ENCODE data around the gene CTNNBL1. TPM values are rescaled to one million over a fixed set of nuclear protein-coding genes. Genes with fewer than 3 reads are reported as not detected.

CTNNBL1 gene
- total RNA-seq, 2 experiments from 2014 or later, result 31.1 to 33.4 TPM

DNA sequence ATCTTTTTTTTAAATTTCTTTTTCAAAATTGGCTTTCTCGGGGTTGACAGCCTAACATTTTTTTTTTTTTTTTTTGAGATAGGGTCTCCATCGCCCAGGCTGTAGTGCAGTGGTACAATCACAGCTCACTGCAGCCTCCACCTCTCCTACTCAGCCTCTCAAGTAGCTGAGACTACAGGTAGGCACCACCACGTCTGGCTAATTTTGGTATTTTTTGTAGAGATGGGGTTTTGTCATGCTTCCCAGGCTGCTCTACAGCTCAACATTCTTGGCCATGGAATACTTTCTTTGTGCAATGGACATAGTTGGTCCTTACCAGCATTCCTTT lies 6.4 kb upstream of the CTNNBL1 start:
- Histone ChIP-seq H3K27me3 (ENCODE audit: control insufficient read depth in 1 of 2, insufficient read depth in 2 of 2, low read length in 2 of 2) (peaks cover 10 to 16% of the 10 kb centered on the region in 2 experiments), H3K27ac (ENCODE audit: low read depth in 1 of 2, low read length in 2 of 2) (no peak overlapping the region), H3K4me3 (ENCODE audit: low read length) (no peak overlapping the region), H3K4me1 (ENCODE audit: insufficient read depth, low read length) (no peaks in the 10 kb centered on the region), H3K9me3 (ENCODE audit: control insufficient read depth in 1 of 2, insufficient read depth in 1 of 2, low read length in 2 of 2) (no peaks in the 10 kb centered on the region), H3K36me3 (ENCODE audit: insufficient read depth, low read length) (no peaks in the 10 kb centered on the region)
- intact Hi-C loops (cut with DNase I, micrococcal nuclease), result no loop called here
- TF ChIP-seq, protein P1, sequence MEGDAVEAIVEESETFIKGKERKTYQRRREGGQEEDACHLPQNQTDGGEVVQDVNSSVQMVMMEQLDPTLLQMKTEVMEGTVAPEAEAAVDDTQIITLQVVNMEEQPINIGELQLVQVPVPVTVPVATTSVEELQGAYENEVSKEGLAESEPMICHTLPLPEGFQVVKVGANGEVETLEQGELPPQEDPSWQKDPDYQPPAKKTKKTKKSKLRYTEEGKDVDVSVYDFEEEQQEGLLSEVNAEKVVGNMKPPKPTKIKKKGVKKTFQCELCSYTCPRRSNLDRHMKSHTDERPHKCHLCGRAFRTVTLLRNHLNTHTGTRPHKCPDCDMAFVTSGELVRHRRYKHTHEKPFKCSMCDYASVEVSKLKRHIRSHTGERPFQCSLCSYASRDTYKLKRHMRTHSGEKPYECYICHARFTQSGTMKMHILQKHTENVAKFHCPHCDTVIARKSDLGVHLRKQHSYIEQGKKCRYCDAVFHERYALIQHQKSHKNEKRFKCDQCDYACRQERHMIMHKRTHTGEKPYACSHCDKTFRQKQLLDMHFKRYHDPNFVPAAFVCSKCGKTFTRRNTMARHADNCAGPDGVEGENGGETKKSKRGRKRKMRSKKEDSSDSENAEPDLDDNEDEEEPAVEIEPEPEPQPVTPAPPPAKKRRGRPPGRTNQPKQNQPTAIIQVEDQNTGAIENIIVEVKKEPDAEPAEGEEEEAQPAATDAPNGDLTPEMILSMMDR (IDR thresholded peaks at IDR 0.05), result no peak
- no peaks in the 10 kb centered on the region for H3K9me3 Mint-ChIP-seq
- H3K27me3 Mint-ChIP-seq, result peaks cover 27% of the 10 kb centered on the region
- H3K4me1 Mint-ChIP-seq (ENCODE audit: low read depth), result no peaks in the 10 kb centered on the region
- no peaks in the 10 kb centered on the region for H3K36me3 Mint-ChIP-seq (ENCODE audit: low read depth)
- DNase-seq (no peak), ATAC-seq (ENCODE audit: poor library complexity) (no peak)
- ChIA-PET POLR2A (no interaction called here), CTCF (no interaction called here)
- H3K27ac Mint-ChIP-seq, result no peak overlapping the region
- H3K4me3 Mint-ChIP-seq, result no peak overlapping the region

DNA sequence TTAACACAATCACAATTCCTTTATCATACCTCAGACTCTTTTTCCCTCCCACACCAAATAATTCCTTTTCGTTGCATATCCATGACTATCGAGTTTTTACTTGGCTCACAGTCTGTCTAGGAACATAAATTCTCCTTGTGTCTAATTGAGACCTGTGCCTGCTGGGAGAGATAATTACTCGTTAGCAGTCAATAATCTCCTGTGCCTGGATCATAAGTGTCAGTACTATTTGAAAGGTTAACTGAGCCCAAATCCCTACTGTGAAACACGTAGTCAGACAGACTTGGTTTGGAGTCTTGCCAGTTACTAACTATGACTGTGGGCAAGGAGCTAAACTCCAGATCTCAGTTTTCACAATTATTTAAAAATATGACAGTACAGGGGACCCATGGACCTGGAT lies 5.7 kb upstream of the CTNNBL1 start:
- Histone ChIP-seq H3K27me3 (ENCODE audit: control insufficient read depth in 1 of 2, insufficient read depth in 2 of 2, low read length in 2 of 2) (peaks cover 9 to 16% of the 10 kb centered on the region in 2 experiments), H3K4me1 (ENCODE audit: insufficient read depth, low read length) (no peaks in the 10 kb centered on the region), H3K9me3 (ENCODE audit: control insufficient read depth in 1 of 2, insufficient read depth in 1 of 2, low read length in 2 of 2) (no peaks in the 10 kb centered on the region), H3K4me3 (ENCODE audit: low read length) (no peak overlapping the region), H3K27ac (ENCODE audit: low read depth in 1 of 2, low read length in 2 of 2) (no peak overlapping the region), H3K36me3 (ENCODE audit: insufficient read depth, low read length) (no peaks in the 10 kb centered on the region)
- TF ChIP-seq, protein P1 (IDR thresholded peaks at IDR 0.05), result no peak
- no peaks in the 10 kb centered on the region for H3K9me3 Mint-ChIP-seq
- no peak overlapping the region for H3K27ac Mint-ChIP-seq
- no peak overlapping the region for H3K4me3 Mint-ChIP-seq
- H3K36me3 Mint-ChIP-seq (ENCODE audit: low read depth), result no peaks in the 10 kb centered on the region
- intact Hi-C loops (cut with DNase I, micrococcal nuclease), result no loop called here
- H3K4me1 Mint-ChIP-seq (ENCODE audit: low read depth), result peaks cover 3% of the 10 kb centered on the region
- POLR2A ChIA-PET, result no interaction called here
- CTCF ChIA-PET, result no interaction called here
- H3K27me3 Mint-ChIP-seq, result peaks cover 26% of the 10 kb centered on the region
- no peak for DNase-seq
- ATAC-seq (ENCODE audit: poor library complexity), result no peak

DNA sequence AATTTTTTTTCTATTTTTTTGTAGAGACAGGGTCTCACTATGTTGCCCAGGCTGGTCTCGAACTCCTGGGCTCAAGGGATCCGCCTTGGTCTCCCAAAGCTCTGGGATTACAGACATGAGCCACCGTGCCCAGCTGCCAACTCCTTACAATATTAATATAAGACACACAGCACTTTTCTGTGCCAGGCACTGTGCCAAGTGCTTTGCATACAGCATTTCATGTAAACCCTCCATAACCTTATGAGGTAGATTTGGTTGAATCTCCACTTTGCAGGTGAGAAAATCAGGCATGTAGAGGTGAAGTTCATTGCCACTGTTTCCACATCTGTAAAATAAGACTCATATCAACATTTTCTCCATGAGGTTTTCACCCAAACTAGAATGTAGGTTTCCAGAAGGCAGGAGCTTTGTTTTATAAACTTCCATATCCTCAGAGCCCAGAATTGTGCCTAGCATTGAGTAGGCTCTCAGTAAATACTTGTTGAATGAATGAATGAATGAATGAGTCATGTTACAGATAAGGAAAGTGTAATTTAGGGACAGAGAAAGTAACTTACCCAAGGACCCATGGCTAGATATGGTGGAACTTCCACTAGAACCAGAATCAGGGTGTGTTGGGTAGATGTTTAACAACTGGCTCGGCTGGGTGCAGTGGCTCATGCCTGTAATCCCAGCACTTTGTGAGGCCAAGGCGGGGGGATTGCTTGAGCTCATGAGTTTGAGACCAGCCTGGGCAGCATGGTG lies 3.0 kb upstream of the CTNNBL1 start:
- DNase-seq (no peak), ATAC-seq (ENCODE audit: poor library complexity) (no peak)
- Histone ChIP-seq H3K27ac (ENCODE audit: low read depth in 1 of 2, low read length in 2 of 2) (no peak overlapping the region), H3K9me3 (ENCODE audit: control insufficient read depth in 1 of 2, insufficient read depth in 1 of 2, low read length in 2 of 2) (no peaks in the 10 kb centered on the region), H3K4me1 (ENCODE audit: insufficient read depth, low read length) (peaks cover 15% of the 10 kb centered on the region), H3K4me3 (ENCODE audit: low read length) (no peak overlapping the region), H3K27me3 (ENCODE audit: control insufficient read depth in 1 of 2, insufficient read depth in 2 of 2, low read length in 2 of 2) (peaks cover 9 to 16% of the 10 kb centered on the region in 2 experiments), H3K36me3 (ENCODE audit: insufficient read depth, low read length) (no peaks in the 10 kb centered on the region)
- Mint-ChIP-seq H3K27ac (no peak overlapping the region), H3K36me3 (ENCODE audit: low read depth) (peaks cover 14% of the 10 kb centered on the region), H3K9me3 (no peaks in the 10 kb centered on the region), H3K27me3 (peaks cover 18% of the 10 kb centered on the region), H3K4me1 (ENCODE audit: low read depth) (peaks cover 29% of the 10 kb centered on the region), H3K4me3 (no peak overlapping the region)
- TF ChIP-seq, protein P1 (IDR thresholded peaks at IDR 0.05), result no peak
- ChIA-PET CTCF (interaction anchor here (0.7 kb wide), 1 partner anchor 1023 kb away, joined by 3 read pairs; no protein-coding TSS in a partner anchor), POLR2A (no interaction called here)
- intact Hi-C loops (cut with DNase I, micrococcal nuclease), result loop anchor here in 1 of 2 experiments (5.0 to 10.0 kb wide), 5 partner anchors 403 to 1626 kb away; partner anchors contain the start of genes MANBAL, MROH8, RALGAPB and RPN2

Data from CD4-positive, alpha-beta T cell (primary cell).